Right cardiac atrium (tissue), 5 donors: ENCODE results near the gene LTBP4. TPM values are rescaled to one million over a fixed set of nuclear protein-coding genes. Genes with fewer than 3 reads are reported as not detected.

Source experiments
- ATAC-seq, 2 donors: fragments of 200-7000 bp; cut with Tn5 transposase; one replicate each; pipeline versions ENCODE4 v1.8.0 to v1.9.1; 2020; ENCODE audit warnings: moderate library complexity in 2 of 2, mild to moderate bottlenecking in 1 of 2
- DNase-seq, 3 donors: peaks; one replicate each; pipeline ENCODE4 v3.0.0-alpha.2; 2020
- H3K27ac ChIP-seq: one replicate; pipeline ENCODE4 v1.5.1; 2013; ENCODE audit warnings: mild to moderate bottlenecking, low read length, control low read depth, moderate library complexity
- H3K27me3 ChIP-seq: one replicate; pipeline ENCODE4 v1.6.1; 2013; ENCODE audit not compliant: control insufficient read depth, insufficient read depth
- H3K4me1 ChIP-seq: one replicate; pipeline ENCODE4 v1.6.1; 2013; ENCODE audit warnings: low read length; ENCODE audit not compliant: control insufficient read depth, insufficient read depth
- H3K4me3 ChIP-seq: one replicate; pipeline ENCODE4 v1.5.1; 2013; ENCODE audit warnings: low read length, control low read depth
- H3K9me3 ChIP-seq: one replicate; pipeline ENCODE4 v1.6.1; 2013; ENCODE audit warnings: low read length; ENCODE audit not compliant: control insufficient read depth
- WGBS: extraction: QIAGEN DNeasy Blood & Tissue Kit; methylation state at CpG from one replicate; pipeline ENCODE4 v1.1.7; 2013; 5-methylcytosine and 5-hydroxymethylcytosine counted together
- intact Hi-C, 4 donors: fragments of 100-400 bp; cut with DNase I; formaldehyde crosslinking; loops; one replicate each; pipeline versions ENCODE4 v1.11.0 to v1.14.0; 2022 to 2023
- polyA plus RNA-seq: library from polyadenylated mRNA; stranded (reverse); fragments of 200-250 nt; gene quantifications from one replicate; pipeline ENCODE4 v1.2.3, GENCODE V29; 2013
- total RNA-seq, 4 donors: library from RNA; stranded (reverse); fragmentation: NEBNext Ultra II Directional; extraction: Animal tissue kit (Norgen Biotek cat#: 25700); gene quantifications; one replicate each; pipeline ENCODE4 v1.2.1, GENCODE V29; 2021
- donor health status: healthy with polysubstance abuse.
- donor health status: DM: no; HTN: yes; CAD: no.
- donor health status: DM: no; HTN: no; CAD: no.
- donor health status: DM: no; HTN: yes; CAD: no; lungs with severe emphysema.
- donor health status: DM: yes; HTN: yes; CAD: no.

The LTBP4 gene
- total and polyA plus RNA-seq, 5 donors = 216 to 473 (median 315) TPM

GRCh38 chr19:40576585-40577451, 24.4 kb upstream of the LTBP4 start, which contains the start of gene SHKBP1:
TSS of gene SHKBP1 (plus strand) at chr19:40576873. CDS start at chr19:40576900, 27 bp downstream.
- Histone ChIP-seq H3K4me3 (peak within 1 kb of the TSS; percentile 59), H3K27ac (peak within 1 kb of the TSS; percentile 34), H3K9me3 (no peaks in the 10 kb centered on the region), H3K27me3 (no peaks in the 10 kb centered on the region), H3K4me1 (no peaks in the 10 kb centered on the region)
- under 1% methylated on average over 53 of the region's 55 CpGs for WGBS
- DNase-seq = peak; percentile 96 to 98 (median 98)
- ATAC-seq = peak; percentile 98 to 99
- intact Hi-C loops = no loop called here

- ATAC-seq (peak in 1 of 2 donors; percentile 40), DNase-seq (no peak)
- H3K27me3 ChIP-seq = no peaks in the 10 kb centered on the region
- H3K4me3 ChIP-seq = no peak overlapping the region
- intact Hi-C loops = no loop called here
- no peak overlapping the region for H3K27ac ChIP-seq
- no peaks in the 10 kb centered on the region for H3K4me1 ChIP-seq
- no peaks in the 10 kb centered on the region for H3K9me3 ChIP-seq
- 68% methylated on average over 12 of the region's 12 CpGs for WGBS
These were observed 22.7 kb upstream of the LTBP4 start for GRCh38 chr19:40578442-40578908.

GRCh38 chr19:40580619-40581018, 20.6 kb upstream of the LTBP4 start:
- WGBS = 96% methylated on average over 13 of the region's 13 CpGs
- Histone ChIP-seq H3K4me1 (no peaks in the 10 kb centered on the region), H3K9me3 (no peaks in the 10 kb centered on the region), H3K27ac (no peak overlapping the region), H3K27me3 (no peaks in the 10 kb centered on the region), H3K4me3 (no peak overlapping the region)
- DNase-seq (no peak), ATAC-seq (no peak)
- intact Hi-C loops = no loop called here

- intact Hi-C loops = no loop called here
- Histone ChIP-seq H3K27ac (no peak overlapping the region), H3K4me1 (no peaks in the 10 kb centered on the region), H3K9me3 (no peaks in the 10 kb centered on the region), H3K27me3 (no peaks in the 10 kb centered on the region), H3K4me3 (no peak overlapping the region)
- ATAC-seq (no peak), DNase-seq (no peak)
- WGBS = 96% methylated on average over 5 of the region's 5 CpGs
These were observed 19.6 kb upstream of the LTBP4 start for GRCh38 chr19:40581531-40581930.

GRCh38 chr19:40582467-40582866, 18.7 kb upstream of the LTBP4 start:
- intact Hi-C loops = no loop called here
- 86% methylated on average over 2 of the region's 2 CpGs for WGBS
- Histone ChIP-seq H3K4me3 (no peak overlapping the region), H3K27ac (no peak overlapping the region), H3K27me3 (no peaks in the 10 kb centered on the region), H3K9me3 (no peaks in the 10 kb centered on the region), H3K4me1 (no peaks in the 10 kb centered on the region)
- ATAC-seq = no peak
- DNase-seq = no peak

GRCh38 chr19:40583283-40583682, 17.9 kb upstream of the LTBP4 start:
- no peak overlapping the region for H3K4me3 ChIP-seq
- H3K27me3 ChIP-seq = no peaks in the 10 kb centered on the region
- no peaks in the 10 kb centered on the region for H3K9me3 ChIP-seq
- WGBS = 83% methylated on average over 14 of the region's 14 CpGs
- DNase-seq = no peak
- H3K27ac ChIP-seq = no peak overlapping the region
- H3K4me1 ChIP-seq = no peaks in the 10 kb centered on the region
- ATAC-seq = no peak
- intact Hi-C loops = no loop called here

- intact Hi-C loops = no loop called here
- Histone ChIP-seq H3K4me1 (no peaks in the 10 kb centered on the region), H3K4me3 (no peak overlapping the region), H3K27me3 (no peaks in the 10 kb centered on the region), H3K9me3 (no peaks in the 10 kb centered on the region), H3K27ac (no peak overlapping the region)
- DNase-seq (no peak), ATAC-seq (no peak)
- WGBS = 89% methylated on average over 5 of the region's 5 CpGs
These were observed 17.2 kb upstream of the LTBP4 start for GRCh38 chr19:40584007-40584406.

- DNase-seq (no peak), ATAC-seq (no peak)
- Histone ChIP-seq H3K27ac (no peak overlapping the region), H3K9me3 (no peaks in the 10 kb centered on the region), H3K4me3 (no peak overlapping the region), H3K27me3 (no peaks in the 10 kb centered on the region), H3K4me1 (no peaks in the 10 kb centered on the region)
- WGBS = 85% methylated on average over 11 of the region's 11 CpGs
- intact Hi-C loops = no loop called here
These were observed 15.8 kb upstream of the LTBP4 start for GRCh38 chr19:40585241-40585981.

GRCh38 chr19:40585982-40586422, 15.2 kb upstream of the LTBP4 start:
- no peak for DNase-seq
- H3K4me3 ChIP-seq = no peak overlapping the region
- no peak overlapping the region for H3K27ac ChIP-seq
- ATAC-seq = no peak
- H3K9me3 ChIP-seq = no peaks in the 10 kb centered on the region
- no peaks in the 10 kb centered on the region for H3K4me1 ChIP-seq
- 88% methylated on average over 2 of the region's 2 CpGs for WGBS
- no peaks in the 10 kb centered on the region for H3K27me3 ChIP-seq
- intact Hi-C loops = no loop called here

GRCh38 chr19:40586611-40587010, 14.6 kb upstream of the LTBP4 start:
- WGBS = 95% methylated on average over 14 of the region's 14 CpGs
- Histone ChIP-seq H3K27ac (no peak overlapping the region), H3K4me1 (no peaks in the 10 kb centered on the region), H3K4me3 (no peak overlapping the region), H3K27me3 (no peaks in the 10 kb centered on the region), H3K9me3 (no peaks in the 10 kb centered on the region)
- DNase-seq (no peak), ATAC-seq (no peak)
- intact Hi-C loops = no loop called here
